Neural cell (in vitro differentiated cells): Measurements from ENCODE around the gene MLPH. TPM values are rescaled to one million over a fixed set of nuclear protein-coding genes. Genes with fewer than 3 reads are reported as not detected.

Experiments
- H2AFZ ChIP-seq: fragments of 200-600, 300-800 bp; sonication (generic), shearing (Covaris generic); 2 replicates; pipeline ENCODE4 v1.6.0; 2014; ENCODE audit warnings: low read depth, mild to moderate bottlenecking, antibody characterized with exemption, low read length, moderate library complexity
- H3F3A ChIP-seq: fragments of 200-600 bp; shearing (Covaris generic); 2 replicates; pipeline ENCODE4 v1.6.1; 2016; ENCODE audit warnings: mild to moderate bottlenecking, moderate library complexity, mixed read lengths, antibody characterized with exemption, low read length; ENCODE audit not compliant: insufficient read depth, poor library complexity, severe bottlenecking
- H3K27ac ChIP-seq: fragments of 200-600, 300-800 bp; sonication (generic), shearing (Covaris generic); 2 replicates; pipeline ENCODE4 v1.5.1; 2014; ENCODE audit warnings: mild to moderate bottlenecking, low read length, moderate library complexity
- H3K27me3 ChIP-seq: fragments of 300-800, 200-600 bp; sonication (generic), shearing (Covaris generic); 2 replicates; pipeline ENCODE4 v1.6.0; 2014; ENCODE audit warnings: mild to moderate bottlenecking, low read depth, low read length, moderate library complexity; ENCODE audit not compliant: insufficient read depth
- H3K36me3 ChIP-seq: fragments of 300-800, 200-600 bp; sonication (generic), shearing (Covaris generic); 2 replicates; pipeline ENCODE4 v1.5.1; 2014; ENCODE audit warnings: mild to moderate bottlenecking, antibody characterized with exemption, low read length, moderate library complexity; ENCODE audit not compliant: insufficient read depth
- H3K4me2 ChIP-seq: fragments of 300-800, 200-600 bp; sonication (generic), shearing (Covaris generic); 2 replicates; pipeline ENCODE4 v1.6.0; 2014; ENCODE audit warnings: mild to moderate bottlenecking, low read length
- H3K4me3 ChIP-seq: fragments of 300-800, 200-600 bp; sonication (generic), shearing (Covaris generic); 2 replicates; pipeline ENCODE4 v1.5.1; 2014; ENCODE audit warnings: mild to moderate bottlenecking, low read length, moderate library complexity
- H3K79me2 ChIP-seq: fragments of 200-600 bp; shearing (Covaris generic); replicated peaks from 2 replicates; pipeline ENCODE4 v1.6.0; 2014; ENCODE audit warnings: mild to moderate bottlenecking, low read length, moderate library complexity; ENCODE audit not compliant: insufficient read depth
- H3K9ac ChIP-seq: fragments of 300-800, 200-600 bp; sonication (generic), shearing (Covaris generic); 2 replicates; pipeline ENCODE4 v1.6.1; 2016; ENCODE audit warnings: mild to moderate bottlenecking, low read length, mixed read lengths
- H3K9me2 ChIP-seq: fragments of 200-600 bp; shearing (Covaris generic); 2 replicates; pipeline ENCODE4 v1.6.1; 2016; ENCODE audit warnings: mild to moderate bottlenecking, low read length, mixed read lengths; ENCODE audit not compliant: insufficient read depth
- H3K9me3 ChIP-seq: fragments of 200-600, 300-800 bp; sonication (generic), shearing (Covaris generic); 2 replicates; pipeline ENCODE4 v1.6.1; 2016; ENCODE audit warnings: mild to moderate bottlenecking, mixed run types, low read length, moderate library complexity, mixed read lengths
- H4K20me1 ChIP-seq: fragments of 200-600 bp; shearing (Covaris generic); 2 replicates; pipeline ENCODE4 v1.6.1; 2016; ENCODE audit warnings: mild to moderate bottlenecking, mixed run types; ENCODE audit not compliant: insufficient read depth
- EP300 ChIP-seq: fragments of 450-650 bp; conservative IDR thresholded peaks from 2 replicates; pipeline ENCODE4 v1.6.1; 2014; ENCODE audit warnings: antibody characterized with exemption, mild to moderate bottlenecking, moderate library complexity; ENCODE audit not compliant: poor library complexity, severe bottlenecking
- EZH2 ChIP-seq: fragments of 200-600, 300-800 bp; shearing (Covaris generic), sonication (generic); IDR thresholded peaks from 2 replicates; pipeline ENCODE4 v1.6.1; 2014; ENCODE audit warnings: antibody characterized with exemption, low read length, borderline replicate concordance, mild to moderate bottlenecking; ENCODE audit not compliant: insufficient read depth, poor library complexity, severe bottlenecking
- MXI1 ChIP-seq: fragments of 450-650 bp; conservative IDR thresholded peaks from 2 replicates; pipeline ENCODE4 v1.6.1; 2014; ENCODE audit warnings: antibody characterized with exemption, mild to moderate bottlenecking; ENCODE audit not compliant: poor library complexity, severe bottlenecking
- POLR2AphosphoS5 ChIP-seq: IDR thresholded peaks from 2 replicates; pipeline ENCODE4 v1.6.1; 2012
- RAD21 ChIP-seq: fragments of 450-650 bp; conservative IDR thresholded peaks from 2 replicates; pipeline ENCODE4 v1.6.1; 2014; ENCODE audit warnings: antibody characterized with exemption, mild to moderate bottlenecking, moderate library complexity
- SMC3 ChIP-seq: fragments of 450-650 bp; conservative IDR thresholded peaks from 2 replicates; pipeline ENCODE4 v1.6.1; 2014; ENCODE audit warnings: antibody characterized with exemption, mild to moderate bottlenecking, moderate library complexity; ENCODE audit not compliant: poor library complexity
- TAF1 ChIP-seq: IDR thresholded peaks from 2 replicates; pipeline ENCODE4 v1.6.1; 2012; ENCODE audit warnings: low read depth
- polyA plus RNA-seq: library from polyadenylated mRNA; depleted of rRNA; stranded (reverse); fragments of >200 nt; gene quantifications from 2 replicates; pipeline ENCODE4 v1.2.3, GENCODE V29; 2014
- TF ChIP-seq, protein P1 (sequence below): IDR thresholded peaks from 2 replicates; pipeline ENCODE4 v1.6.1; 2012; ENCODE audit warnings: borderline replicate concordance
- TF ChIP-seq, protein P2 (sequence below): fragments of 450-650 bp; IDR thresholded peaks from 2 replicates; pipeline ENCODE4 v1.5.1; 2014; ENCODE audit warnings: antibody characterized with exemption, mild to moderate bottlenecking, moderate library complexity; ENCODE audit not compliant: poor library complexity, severe bottlenecking

MLPH gene
- polyA plus RNA-seq, 1 donor from 2014 or later = not detected

- Histone ChIP-seq H3F3A (no peaks in the 10 kb centered on the region), H3K9me3 (no peaks in the 10 kb centered on the region), H4K20me1 (no peaks in the 10 kb centered on the region), H3K4me3 (no peak overlapping the region), H3K4me2 (no peak overlapping the region), H3K9me2 (no peaks in the 10 kb centered on the region), H3K27ac (no peak overlapping the region), H3K36me3 (no peaks in the 10 kb centered on the region), H3K27me3 (no peaks in the 10 kb centered on the region), H3K79me2 (no peaks in the 10 kb centered on the region), H2AFZ (no peak overlapping the region), H3K9ac (no peak overlapping the region)
- TF ChIP-seq MXI1 (no peak), TAF1 (no peak), EZH2 (no peak), POLR2AphosphoS5 (no peak), SMC3 (no peak), RAD21 (no peak), EP300 (no peak)
- TF ChIP-seq, protein P1, sequence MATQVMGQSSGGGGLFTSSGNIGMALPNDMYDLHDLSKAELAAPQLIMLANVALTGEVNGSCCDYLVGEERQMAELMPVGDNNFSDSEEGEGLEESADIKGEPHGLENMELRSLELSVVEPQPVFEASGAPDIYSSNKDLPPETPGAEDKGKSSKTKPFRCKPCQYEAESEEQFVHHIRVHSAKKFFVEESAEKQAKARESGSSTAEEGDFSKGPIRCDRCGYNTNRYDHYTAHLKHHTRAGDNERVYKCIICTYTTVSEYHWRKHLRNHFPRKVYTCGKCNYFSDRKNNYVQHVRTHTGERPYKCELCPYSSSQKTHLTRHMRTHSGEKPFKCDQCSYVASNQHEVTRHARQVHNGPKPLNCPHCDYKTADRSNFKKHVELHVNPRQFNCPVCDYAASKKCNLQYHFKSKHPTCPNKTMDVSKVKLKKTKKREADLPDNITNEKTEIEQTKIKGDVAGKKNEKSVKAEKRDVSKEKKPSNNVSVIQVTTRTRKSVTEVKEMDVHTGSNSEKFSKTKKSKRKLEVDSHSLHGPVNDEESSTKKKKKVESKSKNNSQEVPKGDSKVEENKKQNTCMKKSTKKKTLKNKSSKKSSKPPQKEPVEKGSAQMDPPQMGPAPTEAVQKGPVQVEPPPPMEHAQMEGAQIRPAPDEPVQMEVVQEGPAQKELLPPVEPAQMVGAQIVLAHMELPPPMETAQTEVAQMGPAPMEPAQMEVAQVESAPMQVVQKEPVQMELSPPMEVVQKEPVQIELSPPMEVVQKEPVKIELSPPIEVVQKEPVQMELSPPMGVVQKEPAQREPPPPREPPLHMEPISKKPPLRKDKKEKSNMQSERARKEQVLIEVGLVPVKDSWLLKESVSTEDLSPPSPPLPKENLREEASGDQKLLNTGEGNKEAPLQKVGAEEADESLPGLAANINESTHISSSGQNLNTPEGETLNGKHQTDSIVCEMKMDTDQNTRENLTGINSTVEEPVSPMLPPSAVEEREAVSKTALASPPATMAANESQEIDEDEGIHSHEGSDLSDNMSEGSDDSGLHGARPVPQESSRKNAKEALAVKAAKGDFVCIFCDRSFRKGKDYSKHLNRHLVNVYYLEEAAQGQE = no peak
These were observed 27.8 kb upstream of the MLPH start for GRCh38 chr2:237459226-237459625.

DNA sequence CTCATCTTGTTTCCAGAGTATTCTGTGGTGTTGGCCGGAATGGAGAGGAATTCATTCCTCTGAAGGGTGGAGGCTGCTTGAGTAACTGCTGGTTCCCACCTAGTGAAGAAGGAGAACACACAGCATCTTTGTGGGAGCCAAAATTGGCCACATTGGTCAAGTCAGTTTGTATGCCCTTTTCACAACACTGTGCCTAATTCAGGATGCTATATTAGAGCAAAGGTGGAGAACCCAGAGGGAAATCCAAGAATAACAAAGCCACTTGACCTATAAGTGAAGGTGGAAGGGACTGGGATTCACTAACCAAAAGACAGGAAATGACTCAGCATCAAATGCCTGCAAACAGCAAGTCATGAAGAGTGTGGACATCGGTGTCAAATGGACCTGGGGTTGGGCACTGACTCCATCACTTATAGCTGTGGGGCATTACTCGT, 27.3 kb upstream of the MLPH start:
- H3K4me2 ChIP-seq = no peak overlapping the region
- no peak overlapping the region for H3K9ac ChIP-seq
- H4K20me1 ChIP-seq = no peaks in the 10 kb centered on the region
- H3F3A ChIP-seq = no peaks in the 10 kb centered on the region
- no peaks in the 10 kb centered on the region for H3K27me3 ChIP-seq
- TF ChIP-seq, protein P1 = no peak
- TF ChIP-seq MXI1 (no peak), EZH2 (no peak), SMC3 (no peak), RAD21 (no peak), EP300 (no peak), POLR2AphosphoS5 (no peak), TAF1 (no peak)
- TF ChIP-seq, protein P2, sequence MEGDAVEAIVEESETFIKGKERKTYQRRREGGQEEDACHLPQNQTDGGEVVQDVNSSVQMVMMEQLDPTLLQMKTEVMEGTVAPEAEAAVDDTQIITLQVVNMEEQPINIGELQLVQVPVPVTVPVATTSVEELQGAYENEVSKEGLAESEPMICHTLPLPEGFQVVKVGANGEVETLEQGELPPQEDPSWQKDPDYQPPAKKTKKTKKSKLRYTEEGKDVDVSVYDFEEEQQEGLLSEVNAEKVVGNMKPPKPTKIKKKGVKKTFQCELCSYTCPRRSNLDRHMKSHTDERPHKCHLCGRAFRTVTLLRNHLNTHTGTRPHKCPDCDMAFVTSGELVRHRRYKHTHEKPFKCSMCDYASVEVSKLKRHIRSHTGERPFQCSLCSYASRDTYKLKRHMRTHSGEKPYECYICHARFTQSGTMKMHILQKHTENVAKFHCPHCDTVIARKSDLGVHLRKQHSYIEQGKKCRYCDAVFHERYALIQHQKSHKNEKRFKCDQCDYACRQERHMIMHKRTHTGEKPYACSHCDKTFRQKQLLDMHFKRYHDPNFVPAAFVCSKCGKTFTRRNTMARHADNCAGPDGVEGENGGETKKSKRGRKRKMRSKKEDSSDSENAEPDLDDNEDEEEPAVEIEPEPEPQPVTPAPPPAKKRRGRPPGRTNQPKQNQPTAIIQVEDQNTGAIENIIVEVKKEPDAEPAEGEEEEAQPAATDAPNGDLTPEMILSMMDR = no peak
- H3K9me3 ChIP-seq = no peaks in the 10 kb centered on the region
- H3K27ac ChIP-seq = no peak overlapping the region
- H3K9me2 ChIP-seq = no peaks in the 10 kb centered on the region
- H3K79me2 ChIP-seq = no peaks in the 10 kb centered on the region
- no peak overlapping the region for H2AFZ ChIP-seq
- H3K4me3 ChIP-seq = no peak overlapping the region
- H3K36me3 ChIP-seq = no peaks in the 10 kb centered on the region
